ENCODE data around the gene KLHL26.
A peak's percentile ranks its signal among the peaks of the same experiment; 100 is the strongest.
"Not testable (repeated sequence)": the region's sequence is repeated elsewhere in the genome, so short reads cannot be mapped to it uniquely, and the experiment has no call there.

The KLHL26 gene

GRCh38 chr19:18666784-18667183 lies 30.0 kb downstream of the KLHL26 start:
- no peak for DNase-seq

GRCh38 chr19:18667531-18668251 lies 30.9 kb downstream of the KLHL26 start:
- DNase-seq = no peak

- DNase-seq = no peak
Measured at GRCh38 chr19:18668252-18668631, 31.4 kb downstream of the KLHL26 start.

- no peak for DNase-seq
Measured at GRCh38 chr19:18668744-18669523, 32.1 kb downstream of the KLHL26 start.

GRCh38 chr19:18669524-18669817 lies 32.6 kb downstream of the KLHL26 start:
- DNase-seq = no peak

GRCh38 chr19:18669883-18670282 lies 33.1 kb downstream of the KLHL26 start:
- DNase-seq = no peak

GRCh38 chr19:18670312-18670711 lies 33.5 kb downstream of the KLHL26 start:
- no peak for DNase-seq

GRCh38 chr19:18671303-18672043 lies 34.6 kb downstream of the KLHL26 start:
- DNase-seq = no peak

- DNase-seq = no peak
Measured at GRCh38 chr19:18672044-18672451, 35.2 kb downstream of the KLHL26 start.

- no peak for DNase-seq
Measured at GRCh38 chr19:18672606-18673337, 35.9 kb downstream of the KLHL26 start.

- no peak for DNase-seq
Measured at GRCh38 chr19:18674616-18675015, 37.8 kb downstream of the KLHL26 start.

- DNase-seq = no peak
Measured at GRCh38 chr19:18675779-18676178, 39.0 kb downstream of the KLHL26 start.

GRCh38 chr19:18676692-18677091 lies 39.9 kb downstream of the KLHL26 start:
- no peak for DNase-seq

GRCh38 chr19:18677156-18677555 lies 40.3 kb downstream of the KLHL26 start:
- no peak for DNase-seq

- DNase-seq = not testable (repeated sequence)
Measured at GRCh38 chr19:18680148-18680547, 43.3 kb downstream of the KLHL26 start.

- no peak for DNase-seq
Measured at GRCh38 chr19:18682807-18683108, 45.9 kb downstream of the KLHL26 start.

- peak; percentile 93 for DNase-seq
Measured at GRCh38 chr19:18683109-18683957, 46.5 kb downstream of the KLHL26 start, which contains the start of gene CRTC1. CRTC1 (plus strand) TSS chr19:18683680; CDS start chr19:18683703, 23 bp downstream.

- DNase-seq = no peak
Measured at GRCh38 chr19:18683958-18684641, 47.3 kb downstream of the KLHL26 start.

- DNase-seq = no peak
Measured at GRCh38 chr19:18684642-18684993, 47.8 kb downstream of the KLHL26 start.

- no peak for DNase-seq
Measured at GRCh38 chr19:18685597-18686190, 48.9 kb downstream of the KLHL26 start.

- no peak for DNase-seq
Measured at GRCh38 chr19:18687740-18688465, 51.1 kb downstream of the KLHL26 start.

Measured in activated CD4-positive, alpha-beta T cell treated with anti-CD3 and anti-CD28 coated beads for 1 hour (primary cell).